Neuronal stem cell (in vitro differentiated cells): ENCODE results near the gene WWOX.

Source experiments
- DNase-seq: peaks from one replicate; pipeline ENCODE4 v3.0.0-alpha.2; 2013; ENCODE audit warnings: low spot score
- H2AFZ ChIP-seq: one replicate; pipeline ENCODE4 v1.6.1; 2013; ENCODE audit warnings: mild to moderate bottlenecking, low read length, inconsistent platforms
- H2AK5ac ChIP-seq: 2 replicates; pipeline ENCODE4 v1.6.1; 2013; ENCODE audit warnings: low read depth, mild to moderate bottlenecking, inconsistent platforms, low read length, moderate library complexity, mixed read lengths
- H2BK120ac ChIP-seq: 2 replicates; pipeline ENCODE4 v1.6.1; 2013; ENCODE audit warnings: low read depth, mild to moderate bottlenecking, inconsistent platforms, low read length, moderate library complexity, mixed read lengths
- H2BK12ac ChIP-seq: one replicate; pipeline ENCODE4 v1.6.1; 2013; ENCODE audit warnings: low read length, inconsistent platforms
- H2BK15ac ChIP-seq: 2 replicates; pipeline ENCODE4 v1.6.1; 2013; ENCODE audit warnings: mild to moderate bottlenecking, low read length, inconsistent platforms, mixed read lengths
- H2BK5ac ChIP-seq: one replicate; pipeline ENCODE4 v1.6.1; 2013; ENCODE audit warnings: inconsistent platforms, mild to moderate bottlenecking, low read length, moderate library complexity
- H3K14ac ChIP-seq: one replicate; pipeline ENCODE4 v1.6.1; 2013; ENCODE audit warnings: low read length, inconsistent platforms
- H3K18ac ChIP-seq: 2 replicates; pipeline ENCODE4 v1.6.1; 2013; ENCODE audit warnings: low read length, inconsistent platforms
- H3K23ac ChIP-seq: 2 replicates; pipeline ENCODE4 v1.6.1; 2013; ENCODE audit warnings: low read depth, mild to moderate bottlenecking, mixed read lengths, low read length, inconsistent platforms; ENCODE audit not compliant: poor library complexity
- H3K27ac ChIP-seq: replicated peaks from 3 replicates; pipeline ENCODE4 v1.5.1; 2013; ENCODE audit warnings: low read length, inconsistent platforms
- H3K27me3 ChIP-seq, 3 experiments: 2 replicates each; pipeline ENCODE4 v1.6.1; 2013; ENCODE audit warnings: low read length in 3 of 3, mild to moderate bottlenecking in 2 of 3, inconsistent platforms in 1 of 3, low read depth in 1 of 3, mixed read lengths in 1 of 3, moderate library complexity in 1 of 3; ENCODE audit not compliant: control insufficient read depth in 3 of 3, insufficient read depth in 3 of 3
- H3K36me3 ChIP-seq, 2 donors: replicated peaks in 1 of 2; 2 replicates each; pipeline ENCODE4 v1.6.1; 2013; ENCODE audit warnings: low read length in 2 of 2; ENCODE audit not compliant: control insufficient read depth in 2 of 2, insufficient read depth in 2 of 2
- H3K4ac ChIP-seq: 2 replicates; pipeline ENCODE4 v1.6.1; 2013; ENCODE audit warnings: inconsistent platforms, mild to moderate bottlenecking, low read length, moderate library complexity
- H3K4me1 ChIP-seq, 2 donors: 1 replicate in 1 of 2; 2 replicates in 1 of 2; pipeline ENCODE4 v1.6.1; 2013; ENCODE audit warnings: low read length in 2 of 2, low read depth in 1 of 2; ENCODE audit not compliant: control insufficient read depth in 2 of 2, insufficient read depth in 1 of 2
- H3K4me2 ChIP-seq: one replicate; pipeline ENCODE4 v1.6.1; 2013; ENCODE audit warnings: mild to moderate bottlenecking, low read length, inconsistent platforms; ENCODE audit not compliant: insufficient read depth, poor library complexity, severe bottlenecking
- H3K4me3 ChIP-seq, 2 donors: 2 replicates each; pipeline ENCODE4 v1.5.1; 2013; ENCODE audit warnings: low read length in 2 of 2, mild to moderate bottlenecking in 2 of 2, inconsistent platforms in 1 of 2, moderate library complexity in 1 of 2
- H3K79me1 ChIP-seq: one replicate; pipeline ENCODE4 v1.6.1; 2013; ENCODE audit warnings: low read depth, mild to moderate bottlenecking, inconsistent platforms, low read length, moderate library complexity
- H3K9ac ChIP-seq: one replicate; pipeline ENCODE4 v1.6.1; 2013; ENCODE audit warnings: mild to moderate bottlenecking, low read depth, low read length, inconsistent platforms; ENCODE audit not compliant: poor library complexity
- H3K9me3 ChIP-seq, 2 donors: replicated peaks in 1 of 2; 2 replicates each; pipeline versions ENCODE3 to v1.6.1; 2013; ENCODE audit warnings: low read length in 2 of 2, mild to moderate bottlenecking in 2 of 2, inconsistent platforms in 1 of 2, low read depth in 1 of 2, mixed read lengths in 1 of 2, moderate library complexity in 1 of 2; ENCODE audit not compliant: control insufficient read depth in 2 of 2, insufficient read depth in 1 of 2
- H4K8ac ChIP-seq: one replicate; pipeline ENCODE4 v1.6.1; 2013; ENCODE audit warnings: low read depth, mild to moderate bottlenecking, inconsistent platforms, low read length, moderate library complexity
- H4K91ac ChIP-seq: one replicate; pipeline ENCODE4 v1.6.1; 2013; ENCODE audit warnings: low read length, low read depth, mild to moderate bottlenecking, inconsistent platforms; ENCODE audit not compliant: poor library complexity
- WGBS, 2 donors: extraction: QIAGEN DNeasy Blood & Tissue Kit; methylation state at CpG; one replicate each; pipeline ENCODE4 v1.1.7; 2013; ENCODE audit warnings: missing lambda C conversion rate in 2 of 2, mixed read lengths in 1 of 2; ENCODE audit not compliant: insufficient read length in 2 of 2, insufficient replicate concordance in 1 of 2; ENCODE audit errors: extremely low coverage in 2 of 2; 5-methylcytosine and 5-hydroxymethylcytosine counted together

Gene WWOX

GRCh38 chr16:78288888-78289287 lies 189.4 kb downstream of the WWOX start:
- Histone ChIP-seq H3K23ac (no peak overlapping the region), H2AK5ac (no peak overlapping the region), H2AFZ (no peak overlapping the region), H3K14ac (no peak overlapping the region), H3K4ac (no peak overlapping the region), H3K27ac (no peak overlapping the region), H3K18ac (no peak overlapping the region), H3K4me1 (peaks cover 7 to 16% of the 10 kb centered on the region in 2 donors), H3K4me3 (no peak overlapping the region), H2BK120ac (no peak overlapping the region), H4K8ac (no peak overlapping the region), H2BK12ac (no peak overlapping the region), H3K36me3 (no peaks in the 10 kb centered on the region), H4K91ac (no peak overlapping the region), H2BK5ac (no peak overlapping the region), H3K27me3 (no peaks in the 10 kb centered on the region), H3K4me2 (no peak overlapping the region), H3K9ac (no peak overlapping the region), H3K79me1 (no peaks in the 10 kb centered on the region), H3K9me3 (no peaks in the 10 kb centered on the region), H2BK15ac (no peak overlapping the region)
- no CpG with 5 or more reads among the region's 9 CpGs for WGBS, 2 donors
- DNase-seq: no peak

GRCh38 chr16:78289373-78289772 lies 189.9 kb downstream of the WWOX start:
- H3K18ac ChIP-seq: no peak overlapping the region
- H2BK120ac ChIP-seq: no peak overlapping the region
- no peak overlapping the region for H2AK5ac ChIP-seq
- H2BK12ac ChIP-seq: no peak overlapping the region
- no peak overlapping the region for H2BK5ac ChIP-seq
- no peaks in the 10 kb centered on the region for H3K9me3 ChIP-seq
- no peak overlapping the region for H3K14ac ChIP-seq
- no peak overlapping the region for H3K4me2 ChIP-seq
- H3K9ac ChIP-seq: no peak overlapping the region
- no CpG with 5 or more reads among the region's 3 CpGs for WGBS, 2 donors
- no peaks in the 10 kb centered on the region for H3K79me1 ChIP-seq
- DNase-seq: no peak
- no peak overlapping the region for H4K8ac ChIP-seq
- H4K91ac ChIP-seq: no peak overlapping the region
- no peak overlapping the region for H3K27ac ChIP-seq
- peaks cover 7 to 16% of the 10 kb centered on the region in 2 donors for H3K4me1 ChIP-seq
- H2BK15ac ChIP-seq: no peak overlapping the region
- peak overlapping the region; percentile 76 for H2AFZ ChIP-seq
- no peaks in the 10 kb centered on the region for H3K27me3 ChIP-seq
- H3K36me3 ChIP-seq: no peaks in the 10 kb centered on the region
- no peak overlapping the region for H3K4ac ChIP-seq
- H3K4me3 ChIP-seq: no peak overlapping the region
- no peak overlapping the region for H3K23ac ChIP-seq

- H3K9me3 ChIP-seq: no peaks in the 10 kb centered on the region
- no peak overlapping the region for H4K8ac ChIP-seq
- DNase-seq: no peak
- H2BK120ac ChIP-seq: no peak overlapping the region
- H3K4me3 ChIP-seq: peak overlapping the region in 1 of 2 donors; percentile 8
- H3K27ac ChIP-seq: no peak overlapping the region
- H3K4ac ChIP-seq: no peak overlapping the region
- no peak overlapping the region for H2AK5ac ChIP-seq
- no CpG with 5 or more reads among the region's 7 CpGs for WGBS, 2 donors
- H3K79me1 ChIP-seq: no peaks in the 10 kb centered on the region
- peaks cover 7 to 16% of the 10 kb centered on the region in 2 donors for H3K4me1 ChIP-seq
- H3K14ac ChIP-seq: no peak overlapping the region
- no peaks in the 10 kb centered on the region for H3K36me3 ChIP-seq
- H3K9ac ChIP-seq: no peak overlapping the region
- H3K18ac ChIP-seq: no peak overlapping the region
- no peak overlapping the region for H3K4me2 ChIP-seq
- no peak overlapping the region for H3K23ac ChIP-seq
- H2BK12ac ChIP-seq: no peak overlapping the region
- H2BK15ac ChIP-seq: no peak overlapping the region
- H2BK5ac ChIP-seq: no peak overlapping the region
- H4K91ac ChIP-seq: no peak overlapping the region
- H3K27me3 ChIP-seq: no peaks in the 10 kb centered on the region
- peak overlapping the region; percentile 76 for H2AFZ ChIP-seq
Observed at GRCh38 chr16:78289844-78290277, 190.4 kb downstream of the WWOX start.

- Histone ChIP-seq H3K79me1 (no peaks in the 10 kb centered on the region), H3K4me1 (peaks cover 7 to 16% of the 10 kb centered on the region in 2 donors), H2BK5ac (no peak overlapping the region), H2BK120ac (no peak overlapping the region), H3K14ac (no peak overlapping the region), H3K4ac (no peak overlapping the region), H4K8ac (no peak overlapping the region), H3K27ac (no peak overlapping the region), H3K36me3 (no peaks in the 10 kb centered on the region), H2BK15ac (no peak overlapping the region), H2BK12ac (no peak overlapping the region), H3K4me3 (peak overlapping the region in 1 of 2 donors; percentile 8), H2AFZ (peak overlapping the region; percentile 76), H3K4me2 (no peak overlapping the region), H3K9ac (no peak overlapping the region), H3K27me3 (no peaks in the 10 kb centered on the region), H3K9me3 (no peaks in the 10 kb centered on the region), H3K23ac (no peak overlapping the region), H3K18ac (no peak overlapping the region), H4K91ac (no peak overlapping the region), H2AK5ac (no peak overlapping the region)
- DNase-seq: no peak
- no CpG with 5 or more reads among the region's 6 CpGs for WGBS, 2 donors
Observed at GRCh38 chr16:78290395-78290794, 190.9 kb downstream of the WWOX start.
